ENCODE measurements around the gene FOXS1.

- TF ChIP-seq, protein P1, sequence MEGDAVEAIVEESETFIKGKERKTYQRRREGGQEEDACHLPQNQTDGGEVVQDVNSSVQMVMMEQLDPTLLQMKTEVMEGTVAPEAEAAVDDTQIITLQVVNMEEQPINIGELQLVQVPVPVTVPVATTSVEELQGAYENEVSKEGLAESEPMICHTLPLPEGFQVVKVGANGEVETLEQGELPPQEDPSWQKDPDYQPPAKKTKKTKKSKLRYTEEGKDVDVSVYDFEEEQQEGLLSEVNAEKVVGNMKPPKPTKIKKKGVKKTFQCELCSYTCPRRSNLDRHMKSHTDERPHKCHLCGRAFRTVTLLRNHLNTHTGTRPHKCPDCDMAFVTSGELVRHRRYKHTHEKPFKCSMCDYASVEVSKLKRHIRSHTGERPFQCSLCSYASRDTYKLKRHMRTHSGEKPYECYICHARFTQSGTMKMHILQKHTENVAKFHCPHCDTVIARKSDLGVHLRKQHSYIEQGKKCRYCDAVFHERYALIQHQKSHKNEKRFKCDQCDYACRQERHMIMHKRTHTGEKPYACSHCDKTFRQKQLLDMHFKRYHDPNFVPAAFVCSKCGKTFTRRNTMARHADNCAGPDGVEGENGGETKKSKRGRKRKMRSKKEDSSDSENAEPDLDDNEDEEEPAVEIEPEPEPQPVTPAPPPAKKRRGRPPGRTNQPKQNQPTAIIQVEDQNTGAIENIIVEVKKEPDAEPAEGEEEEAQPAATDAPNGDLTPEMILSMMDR (IDR thresholded peaks at IDR 0.05) = no peak
- no peak for TF ChIP-seq POLR2A (IDR thresholded peaks at IDR 0.05)
Observed at GRCh38 chr20:31813611-31814010, 31.8 kb downstream of the FOXS1 start.

All from esophagus squamous epithelium (tissue), 4 donors.